Stimulated activated CD8-positive, alpha-beta memory T cell treated with anti-CD3 and anti-CD28 coated beads, Interleukin-4, amount 100 ng/mL, for 1 hour (primary cell): ENCODE measurements around the gene ZNF691.
A peak's percentile ranks its signal among the peaks of the same experiment; 100 is the strongest.
"Not testable (repeated sequence)": the region's sequence is repeated elsewhere in the genome, so short reads cannot be mapped to it uniquely, and the experiment has no call there.

Experiments used
- DNase-seq, 2 donors: peaks; one replicate each; pipeline ENCODE4 v3.0.0-alpha.2; 2020; ENCODE audit warnings: low read depth in 2 of 2, low spot score in 1 of 2

Gene ZNF691

GRCh38 chr1:42846257-42847110 lies at the start of gene ZNF691:
Gene ZNF691 (plus strand): TSS chr1:42846613. CDS start chr1:42849659, 3,046 bp downstream.
- peak; percentile 64 to 79 for DNase-seq

- DNase-seq, result no peak
Measured at GRCh38 chr1:42797414-42797813, 49.0 kb upstream of the ZNF691 start.

- DNase-seq, result no peak
Measured at GRCh38 chr1:42797979-42798378, 48.4 kb upstream of the ZNF691 start.

- no peak for DNase-seq
Measured at GRCh38 chr1:42801832-42802473, 44.5 kb upstream of the ZNF691 start.

GRCh38 chr1:42806171-42806570 lies 40.2 kb upstream of the ZNF691 start:
- no peak for DNase-seq

GRCh38 chr1:42806593-42806992 lies 39.8 kb upstream of the ZNF691 start:
- DNase-seq, result no peak

- no peak for DNase-seq
Measured at GRCh38 chr1:42807056-42807668, 39.3 kb upstream of the ZNF691 start.

GRCh38 chr1:42814815-42815214 lies 31.6 kb upstream of the ZNF691 start:
- DNase-seq, result not testable (repeated sequence)

- no peak for DNase-seq
Measured at GRCh38 chr1:42815941-42816584, 30.4 kb upstream of the ZNF691 start.

- peak; percentile 91 to 94 for DNase-seq
Measured at GRCh38 chr1:42816585-42817439, 29.6 kb upstream of the ZNF691 start, which contains the start of the genes ERMAP and SVBP. Gene ERMAP (plus strand): TSS chr1:42817122. CDS start chr1:42830449, 13,327 bp downstream. Gene SVBP (minus strand): TSS chr1:42817397. CDS start chr1:42816544, 853 bp downstream.

- DNase-seq, result no peak
Measured at GRCh38 chr1:42817440-42817767, 29.0 kb upstream of the ZNF691 start.

GRCh38 chr1:42817976-42818375 lies 28.4 kb upstream of the ZNF691 start:
- DNase-seq, result no peak

GRCh38 chr1:42820813-42821212 lies 25.6 kb upstream of the ZNF691 start:
- no peak for DNase-seq

- DNase-seq, result no peak
Measured at GRCh38 chr1:42821690-42822089, 24.7 kb upstream of the ZNF691 start.

GRCh38 chr1:42822800-42823392 lies 23.5 kb upstream of the ZNF691 start:
- no peak for DNase-seq

- no peak for DNase-seq
Measured at GRCh38 chr1:42824481-42825035, 21.9 kb upstream of the ZNF691 start.

GRCh38 chr1:42825036-42825851 lies 21.2 kb upstream of the ZNF691 start:
- DNase-seq, result no peak

GRCh38 chr1:42830631-42831030 lies 15.8 kb upstream of the ZNF691 start:
- no peak for DNase-seq

- no peak for DNase-seq
Measured at GRCh38 chr1:42831273-42831672, 15.1 kb upstream of the ZNF691 start.
